GM12872 (cell line): ENCODE data around the gene MKNK2.

Source experiments
- TF ChIP-seq, protein P1 (sequence below): IDR thresholded peaks from 3 replicates; pipeline ENCODE4 v1.5.1; 2011; ENCODE audit warnings: low read depth, mild to moderate bottlenecking, low read length, moderate library complexity; ENCODE audit not compliant: insufficient read depth

The MKNK2 gene

DNA sequence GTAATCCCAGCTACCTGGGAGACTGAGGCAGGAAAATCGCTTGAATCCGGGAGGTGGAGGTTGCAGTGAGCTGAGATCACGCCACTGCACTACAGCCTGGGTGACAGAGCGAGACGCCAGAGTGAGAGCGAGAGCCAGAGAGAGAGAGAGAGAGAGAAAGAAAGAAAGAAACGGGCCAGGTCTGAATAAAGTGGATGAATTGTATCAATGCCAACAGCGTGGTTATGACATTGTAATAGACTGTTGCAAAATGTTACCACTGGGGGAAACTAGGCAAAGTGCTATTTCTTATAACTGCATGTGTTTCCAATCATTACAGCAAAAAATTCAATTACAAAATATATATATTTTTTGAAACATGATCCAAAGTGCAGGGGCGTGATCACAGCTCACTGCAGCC, 23.7 kb downstream of the MKNK2 start:
- TF ChIP-seq, protein P1, sequence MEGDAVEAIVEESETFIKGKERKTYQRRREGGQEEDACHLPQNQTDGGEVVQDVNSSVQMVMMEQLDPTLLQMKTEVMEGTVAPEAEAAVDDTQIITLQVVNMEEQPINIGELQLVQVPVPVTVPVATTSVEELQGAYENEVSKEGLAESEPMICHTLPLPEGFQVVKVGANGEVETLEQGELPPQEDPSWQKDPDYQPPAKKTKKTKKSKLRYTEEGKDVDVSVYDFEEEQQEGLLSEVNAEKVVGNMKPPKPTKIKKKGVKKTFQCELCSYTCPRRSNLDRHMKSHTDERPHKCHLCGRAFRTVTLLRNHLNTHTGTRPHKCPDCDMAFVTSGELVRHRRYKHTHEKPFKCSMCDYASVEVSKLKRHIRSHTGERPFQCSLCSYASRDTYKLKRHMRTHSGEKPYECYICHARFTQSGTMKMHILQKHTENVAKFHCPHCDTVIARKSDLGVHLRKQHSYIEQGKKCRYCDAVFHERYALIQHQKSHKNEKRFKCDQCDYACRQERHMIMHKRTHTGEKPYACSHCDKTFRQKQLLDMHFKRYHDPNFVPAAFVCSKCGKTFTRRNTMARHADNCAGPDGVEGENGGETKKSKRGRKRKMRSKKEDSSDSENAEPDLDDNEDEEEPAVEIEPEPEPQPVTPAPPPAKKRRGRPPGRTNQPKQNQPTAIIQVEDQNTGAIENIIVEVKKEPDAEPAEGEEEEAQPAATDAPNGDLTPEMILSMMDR = no peak

GRCh38 chr19:2026770-2027169, 24.3 kb downstream of the MKNK2 start:
- TF ChIP-seq, protein P1 = no peak

DNA sequence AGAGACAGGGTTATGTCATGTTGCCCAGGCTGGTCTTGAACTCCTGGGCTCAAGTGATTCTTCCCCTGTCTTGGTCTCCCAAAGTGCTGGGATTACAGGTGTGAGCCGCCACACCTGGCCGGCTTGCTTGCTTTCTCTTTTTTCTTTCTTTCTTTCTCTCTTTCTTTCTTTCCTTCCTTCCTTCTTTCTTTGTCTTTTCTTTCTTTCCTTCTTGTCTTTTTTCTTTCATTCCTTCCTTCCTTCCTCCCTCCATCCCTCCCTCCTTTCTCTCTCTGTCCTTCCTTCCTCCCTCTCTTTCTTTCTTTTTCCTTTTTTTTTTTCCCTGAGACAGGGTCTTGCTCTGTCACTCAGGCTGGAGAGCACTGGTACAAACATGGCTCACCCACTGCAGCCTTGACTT, 28.8 kb downstream of the MKNK2 start:
- TF ChIP-seq, protein P1 = no peak

DNA sequence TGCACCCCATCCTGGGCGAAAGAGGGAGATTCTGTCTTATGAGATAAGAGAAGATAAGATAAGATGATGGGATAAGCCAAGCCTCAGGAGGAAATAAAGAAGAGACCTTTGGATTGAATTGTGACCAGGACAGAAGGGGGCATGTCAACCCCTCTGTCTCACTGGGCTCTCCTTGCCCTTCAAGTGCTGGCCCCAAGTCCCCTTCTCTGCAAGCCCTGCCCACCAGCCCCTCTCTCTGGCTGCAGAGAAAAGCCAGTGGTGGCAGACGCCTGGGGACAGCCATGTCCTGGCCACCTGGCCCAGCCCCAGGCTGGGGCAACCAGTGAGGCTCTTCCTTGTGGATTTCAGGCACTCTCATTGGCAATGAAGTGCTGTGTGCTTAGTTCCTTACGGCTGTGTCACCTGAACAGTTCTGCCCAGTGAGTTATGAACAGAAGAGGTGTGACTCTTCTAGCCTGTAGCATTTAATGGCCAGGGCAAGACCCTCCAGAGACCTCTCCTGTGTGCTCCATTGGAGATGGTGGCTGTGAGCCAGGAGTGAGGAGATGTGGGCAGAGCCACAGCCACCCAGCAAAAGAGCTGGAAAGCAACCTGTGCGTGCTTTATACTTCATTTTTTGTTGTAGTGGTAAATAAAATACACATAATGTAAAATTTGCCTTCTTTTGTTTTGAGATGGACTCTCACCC, 29.4 kb downstream of the MKNK2 start:
- TF ChIP-seq, protein P1 = no peak

- TF ChIP-seq, protein P1 = no peak
These were observed 32.3 kb downstream of the MKNK2 start for GRCh38 chr19:2018752-2019151.

DNA sequence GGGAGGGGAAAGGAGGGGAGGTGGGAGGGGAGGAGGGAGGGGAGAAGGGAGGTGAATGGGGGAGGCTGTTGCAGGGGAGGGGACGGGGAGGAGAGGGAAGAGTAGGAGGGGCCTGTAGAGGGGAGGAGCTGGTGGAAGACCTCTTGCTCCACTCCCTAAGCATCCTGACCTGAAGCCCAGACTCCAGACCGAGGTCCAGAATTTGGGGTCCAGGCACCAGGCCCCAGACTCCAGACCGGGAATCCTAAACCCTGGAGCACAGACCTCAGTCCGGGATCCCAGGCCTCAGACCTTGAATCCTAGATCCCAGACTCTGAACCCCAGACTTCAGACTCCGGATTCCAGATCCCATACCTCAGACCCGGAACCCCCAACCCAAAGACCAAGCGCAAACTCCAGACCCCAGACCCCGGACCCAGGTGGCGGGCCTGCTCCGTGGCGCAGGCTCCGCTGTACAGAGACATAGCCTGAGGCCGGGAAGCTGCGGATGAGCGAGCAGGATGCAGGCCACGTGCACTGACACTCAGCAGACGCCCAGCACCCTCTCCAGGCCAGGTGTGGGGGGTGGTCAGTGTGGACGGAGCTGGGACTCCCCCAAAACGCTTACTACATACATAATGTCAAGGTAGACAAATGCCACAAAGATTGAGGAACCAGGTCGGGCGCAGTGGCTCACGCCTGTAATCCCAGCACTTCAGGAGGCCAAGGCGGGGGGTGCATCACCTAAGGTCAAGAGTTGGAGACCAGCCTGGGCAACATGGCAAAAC, 34.8 kb downstream of the MKNK2 start:
- TF ChIP-seq, protein P1 = no peak

DNA sequence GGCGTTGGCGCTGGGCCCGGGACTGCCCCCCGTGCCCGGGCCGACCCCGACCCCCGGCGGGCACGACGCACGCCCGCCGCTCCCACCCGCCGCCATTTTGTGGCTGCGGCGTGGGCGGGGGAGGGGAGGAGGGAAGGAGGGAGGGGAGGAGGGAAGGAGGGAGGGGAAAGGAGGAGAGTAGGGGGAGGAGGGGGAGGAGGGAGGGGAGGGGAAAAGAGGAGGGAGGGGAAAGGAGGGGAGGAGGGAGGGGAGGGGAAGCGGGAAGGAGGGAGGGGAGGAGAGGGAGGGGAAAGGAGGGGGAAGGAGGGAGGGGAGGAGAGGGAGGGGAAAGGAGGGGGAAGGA, 35.5 kb downstream of the MKNK2 start, which contains the start of gene BTBD2:
Gene BTBD2, minus strand, starts transcription at position 107 of the 343 bp plus-strand sequence. Its CDS starts 11 bp downstream, at position 96.
- TF ChIP-seq, protein P1 = no peak
